ENCODE results near the gene PLEKHG4B. TPM values are rescaled to one million over a fixed set of nuclear protein-coding genes. Genes with fewer than 3 reads are reported as not detected.

PLEKHG4B gene
- total and polyA plus RNA-seq, 10 donors: under 0.01 to 0.51 (median 0.20) TPM; not detected in 2

- TF ChIP-seq CTCF (IDR thresholded peaks at IDR 0.05 in 8 of 11, conservative IDR thresholded peaks at IDR 0.05 in 3 of 11) (no peak), POLR2A (IDR thresholded peaks at IDR 0.05) (no peak), POLR2AphosphoS5 (IDR thresholded peaks at IDR 0.05) (no peak)
- no peak for DNase-seq
- Histone ChIP-seq H3K27me3 (replicated peaks in 1 of 7) (peaks cover 0 to 22% (median 0%) of the 10 kb centered on the region in 7 donors), H3K4me3 (no peak overlapping the region), H3K27ac (no peak overlapping the region), H3K36me3 (peaks cover 0 to 4% (median 0%) of the 10 kb centered on the region in 6 donors), H3K9me3 (peaks cover 0 to 20% (median 15%) of the 10 kb centered on the region in 8 donors), H3K4me1 (no peaks in the 10 kb centered on the region)
- intact Hi-C loops (cut with DNase I; ENCODE audit: low total_unique reads): no loop called here
- 80 to 91% (median 87%) methylated on average over 9 to 17 of the region's 17 CpGs for WGBS, 5 donors
Measured at GRCh38 chr5:143041-143440, 51.1 kb downstream of the PLEKHG4B start.

- Histone ChIP-seq H3K36me3 (peaks cover 0 to 4% (median 0%) of the 10 kb centered on the region in 6 donors), H3K4me1 (no peaks in the 10 kb centered on the region), H3K27me3 (replicated peaks in 1 of 7) (peaks cover 0 to 22% (median 0%) of the 10 kb centered on the region in 7 donors), H3K27ac (no peak overlapping the region), H3K4me3 (no peak overlapping the region), H3K9me3 (peaks cover 0 to 35% (median 30%) of the 10 kb centered on the region in 8 donors)
- WGBS, 5 donors: 87 to 100% (median 89%) methylated on average over 3 to 8 of the region's 8 CpGs; no CpG with 5 or more reads in 1 of the 5 donors
- DNase-seq: no peak
- no peak for TF ChIP-seq CTCF (IDR thresholded peaks at IDR 0.05 in 8 of 11, conservative IDR thresholded peaks at IDR 0.05 in 3 of 11)
- no peak for TF ChIP-seq POLR2AphosphoS5 (IDR thresholded peaks at IDR 0.05)
- no peak for TF ChIP-seq POLR2A (IDR thresholded peaks at IDR 0.05)
- intact Hi-C loops (cut with DNase I; ENCODE audit: low total_unique reads): no loop called here
Measured at GRCh38 chr5:144941-145340, 53.0 kb downstream of the PLEKHG4B start.

- TF ChIP-seq POLR2A (IDR thresholded peaks at IDR 0.05) (no peak), POLR2AphosphoS5 (IDR thresholded peaks at IDR 0.05) (no peak), CTCF (IDR thresholded peaks at IDR 0.05 in 8 of 11, conservative IDR thresholded peaks at IDR 0.05 in 3 of 11) (no peak)
- Histone ChIP-seq H3K4me3 (no peak overlapping the region), H3K27ac (no peak overlapping the region), H3K9me3 (peaks cover 0 to 35% (median 30%) of the 10 kb centered on the region in 8 donors), H3K4me1 (no peaks in the 10 kb centered on the region), H3K27me3 (replicated peaks in 1 of 7) (peaks cover 0 to 16% (median 0%) of the 10 kb centered on the region in 7 donors), H3K36me3 (peaks cover 0 to 4% (median 0%) of the 10 kb centered on the region in 6 donors)
- DNase-seq: no peak
- WGBS, 5 donors: 59 to 88% (median 86%) methylated on average over 7 of the region's 7 CpGs
- intact Hi-C loops (cut with DNase I; ENCODE audit: low total_unique reads): no loop called here
Measured at GRCh38 chr5:145585-146323, 53.8 kb downstream of the PLEKHG4B start.

- intact Hi-C loops (cut with DNase I; ENCODE audit: low total_unique reads): no loop called here
- no peak overlapping the region for H3K27ac ChIP-seq
- 86 to 98% (median 97%) methylated on average over 1 of the region's 1 CpG for WGBS, 5 donors
- H3K36me3 ChIP-seq: peaks cover 0 to 4% (median 0%) of the 10 kb centered on the region in 6 donors
- H3K4me1 ChIP-seq: no peaks in the 10 kb centered on the region
- H3K27me3 ChIP-seq (replicated peaks in 1 of 7): peaks cover 0 to 16% (median 0%) of the 10 kb centered on the region in 7 donors
- DNase-seq: no peak
- H3K9me3 ChIP-seq: peaks cover 0 to 35% (median 30%) of the 10 kb centered on the region in 8 donors
- TF ChIP-seq CTCF (IDR thresholded peaks at IDR 0.05 in 8 of 11, conservative IDR thresholded peaks at IDR 0.05 in 3 of 11) (no peak), POLR2AphosphoS5 (IDR thresholded peaks at IDR 0.05) (no peak), POLR2A (IDR thresholded peaks at IDR 0.05) (no peak)
- no peak overlapping the region for H3K4me3 ChIP-seq
Measured at GRCh38 chr5:147751-148150, 55.8 kb downstream of the PLEKHG4B start.

All from spleen (tissue), 11 donors.